GF-D8 (cell line): ENCODE results near the gene CACTIN.

Source experiments
- DNase-seq: peaks from one replicate; lab custom pipeline; 2025; lab: John Stamatoyannopoulos, UW

CACTIN gene

GRCh38 chr19:3609779-3610719 lies 16.5 kb downstream of the CACTIN start:
- no peak for DNase-seq

- DNase-seq, result peak; percentile 74
Measured at GRCh38 chr19:3608750-3609322, 17.8 kb downstream of the CACTIN start.

GRCh38 chr19:3608079-3608641 lies 18.4 kb downstream of the CACTIN start:
- peak; percentile 84 for DNase-seq

GRCh38 chr19:3607303-3608078 lies 19.1 kb downstream of the CACTIN start:
- peak; percentile 20 for DNase-seq

- DNase-seq, result peak; percentile 13
Measured at GRCh38 chr19:3606690-3607289, 19.8 kb downstream of the CACTIN start, which contains the start of gene TBXA2R. TBXA2R (minus strand) TSS chr19:3606875; CDS start chr19:3600634, 6,241 bp downstream.

GRCh38 chr19:3606174-3606689 lies 20.4 kb downstream of the CACTIN start:
- DNase-seq, result no peak

GRCh38 chr19:3605770-3606169 lies 20.8 kb downstream of the CACTIN start:
- DNase-seq, result no peak

- no peak for DNase-seq
Measured at GRCh38 chr19:3605361-3605760, 21.2 kb downstream of the CACTIN start.

GRCh38 chr19:3604987-3605343 lies 21.6 kb downstream of the CACTIN start:
- no peak for DNase-seq

GRCh38 chr19:3604227-3604986 lies 22.2 kb downstream of the CACTIN start:
- no peak for DNase-seq

GRCh38 chr19:3603121-3603811 lies 23.3 kb downstream of the CACTIN start:
- DNase-seq, result no peak

- no peak for DNase-seq
Measured at GRCh38 chr19:3601021-3601420, 25.6 kb downstream of the CACTIN start.

- DNase-seq, result no peak
Measured at GRCh38 chr19:3599776-3600187, 26.8 kb downstream of the CACTIN start.

- DNase-seq, result no peak
Measured at GRCh38 chr19:3595521-3596061, 31.0 kb downstream of the CACTIN start.

GRCh38 chr19:3593156-3593555 lies 33.4 kb downstream of the CACTIN start:
- no peak for DNase-seq

GRCh38 chr19:3591876-3592613 lies 34.5 kb downstream of the CACTIN start:
- DNase-seq, result no peak

- DNase-seq, result no peak
Measured at GRCh38 chr19:3590991-3591659, 35.5 kb downstream of the CACTIN start.

- no peak for DNase-seq
Measured at GRCh38 chr19:3589949-3590348, 36.6 kb downstream of the CACTIN start.

GRCh38 chr19:3589439-3589838 lies 37.2 kb downstream of the CACTIN start:
- no peak for DNase-seq
